Activated CD4-positive, alpha-beta T cell treated with anti-CD3 and anti-CD28 coated beads, Interleukin-2, amount 10 ng/mL, durations not matched to agents 7 days and 5 days (primary cell): Measurements from ENCODE around the gene MAP3K13. TPM values are rescaled to one million over a fixed set of nuclear protein-coding genes. Genes with fewer than 3 reads are reported as not detected.

Source experiments
- CTCF ChIA-PET: fragments of 350-600 bp; sonication (Branson Sonifier 250); formaldehyde crosslinking; loops from one replicate; lab custom pipeline; 2021; ENCODE audit warnings: antibody characterized with exemption; lab: Charles Lee
- POLR2A ChIA-PET: fragments of 350-600 bp; sonication (Branson Sonifier 250); formaldehyde crosslinking; loops from one replicate; lab custom pipeline; 2021; ENCODE audit warnings: antibody characterized with exemption; lab: Charles Lee
- DNase-seq: peaks from one replicate; pipeline ENCODE4 v3.0.0-alpha.2; 2020
- H3K27ac Mint-ChIP-seq: one replicate; pipeline ENCODE4 v1.8.0; 2021; ENCODE audit warnings: mild to moderate bottlenecking, moderate library complexity, mixed read lengths
- H3K27me3 Mint-ChIP-seq: one replicate; pipeline ENCODE4 v1.8.0; 2021; ENCODE audit warnings: mixed read lengths
- H3K36me3 Mint-ChIP-seq: one replicate; pipeline ENCODE4 v1.8.0; 2021; ENCODE audit warnings: low read depth, mixed read lengths
- H3K4me1 Mint-ChIP-seq: one replicate; pipeline ENCODE4 v1.8.0; 2021; ENCODE audit warnings: mixed read lengths
- H3K4me3 Mint-ChIP-seq: one replicate; pipeline ENCODE4 v1.8.0; 2021; ENCODE audit warnings: mild to moderate bottlenecking, moderate library complexity, mixed read lengths
- H3K9me3 Mint-ChIP-seq: one replicate; pipeline ENCODE4 v1.8.0; 2021; ENCODE audit warnings: mixed read lengths
- total RNA-seq, 2 experiments: library from RNA; stranded (reverse); gene quantifications; one replicate each; pipeline ENCODE4 v1.2.3, GENCODE V29; 2021

The MAP3K13 gene
- total RNA-seq, 2 experiments from 2014 or later = 10.2 to 13.1 TPM

- H3K27me3 Mint-ChIP-seq = peaks cover 9% of the 10 kb centered on the region
- no peaks in the 10 kb centered on the region for H3K4me1 Mint-ChIP-seq
Observed at GRCh38 chr3:185519021-185519420, 156.1 kb downstream of the MAP3K13 start.

GRCh38 chr3:185521349-185522138 lies 158.6 kb downstream of the MAP3K13 start:
- ChIA-PET POLR2A (no interaction called here), CTCF (interaction anchor here (1.2 kb wide), 1 partner anchor 10 kb away, joined by 3 read pairs; no protein-coding TSS in a partner anchor)

More at GRCh38 chr3:185519021-185519420, 156.1 kb downstream of the MAP3K13 start:
- CTCF ChIA-PET = interaction anchor here (1.2 kb wide), 1 partner anchor 20 kb away, joined by 3 read pairs; the partner anchor contains the start of gene TMEM41A
- Mint-ChIP-seq H3K9me3 (no peaks in the 10 kb centered on the region), H3K36me3 (no peaks in the 10 kb centered on the region), H3K27ac (no peak overlapping the region), H3K4me3 (no peak overlapping the region)
- POLR2A ChIA-PET = no interaction called here
- no peak for DNase-seq

GRCh38 chr3:185526349-185526951 lies 163.5 kb downstream of the MAP3K13 start:
- H3K27ac Mint-ChIP-seq = no peak overlapping the region
- DNase-seq = no peak
- no peaks in the 10 kb centered on the region for H3K36me3 Mint-ChIP-seq
- no peak overlapping the region for H3K4me3 Mint-ChIP-seq
- peaks cover 6% of the 10 kb centered on the region for H3K27me3 Mint-ChIP-seq
- ChIA-PET CTCF (interaction anchor here (0.9 kb wide), 1 partner anchor 121 kb away, joined by 3 read pairs; no protein-coding TSS in a partner anchor), POLR2A (no interaction called here)
- no peaks in the 10 kb centered on the region for H3K4me1 Mint-ChIP-seq
- no peaks in the 10 kb centered on the region for H3K9me3 Mint-ChIP-seq

More at GRCh38 chr3:185521349-185522138, 158.6 kb downstream of the MAP3K13 start:
- no peak for DNase-seq
- Mint-ChIP-seq H3K4me3 (no peak overlapping the region), H3K36me3 (no peaks in the 10 kb centered on the region), H3K9me3 (no peaks in the 10 kb centered on the region), H3K4me1 (no peaks in the 10 kb centered on the region), H3K27ac (no peak overlapping the region), H3K27me3 (peaks cover 8% of the 10 kb centered on the region)

- Mint-ChIP-seq H3K9me3 (no peaks in the 10 kb centered on the region), H3K36me3 (no peaks in the 10 kb centered on the region), H3K4me1 (no peaks in the 10 kb centered on the region), H3K4me3 (no peak overlapping the region), H3K27ac (no peak overlapping the region), H3K27me3 (peaks cover 3% of the 10 kb centered on the region)
- ChIA-PET CTCF (no interaction called here), POLR2A (no interaction called here)
- no peak for DNase-seq
Observed at GRCh38 chr3:185527364-185527763, 164.4 kb downstream of the MAP3K13 start.

- Mint-ChIP-seq H3K27ac (no peak overlapping the region), H3K9me3 (no peaks in the 10 kb centered on the region)
- CTCF ChIA-PET = no interaction called here
Observed at GRCh38 chr3:185528532-185528931, 165.6 kb downstream of the MAP3K13 start.

GRCh38 chr3:185530856-185531255 lies 167.9 kb downstream of the MAP3K13 start:
- H3K4me1 Mint-ChIP-seq = no peaks in the 10 kb centered on the region
- ChIA-PET POLR2A (no interaction called here), CTCF (interaction anchor here (0.6 to 1.1 kb wide), 3 partner anchors 9 to 17 kb away, joined by 3 read pairs; no protein-coding TSS in a partner anchor)
- H3K27me3 Mint-ChIP-seq = no peaks in the 10 kb centered on the region
- H3K4me3 Mint-ChIP-seq = no peak overlapping the region
- DNase-seq = no peak
- H3K27ac Mint-ChIP-seq = no peak overlapping the region
- H3K9me3 Mint-ChIP-seq = no peaks in the 10 kb centered on the region
- H3K36me3 Mint-ChIP-seq = no peaks in the 10 kb centered on the region

More at GRCh38 chr3:185528532-185528931, 165.6 kb downstream of the MAP3K13 start:
- H3K36me3 Mint-ChIP-seq = no peaks in the 10 kb centered on the region
- DNase-seq = no peak
- no peaks in the 10 kb centered on the region for H3K4me1 Mint-ChIP-seq
- POLR2A ChIA-PET = no interaction called here
- H3K27me3 Mint-ChIP-seq = peaks cover 2% of the 10 kb centered on the region
- no peak overlapping the region for H3K4me3 Mint-ChIP-seq

GRCh38 chr3:185532901-185533300 lies 170.0 kb downstream of the MAP3K13 start:
- no peaks in the 10 kb centered on the region for H3K9me3 Mint-ChIP-seq
- ChIA-PET CTCF (interaction anchor here (0.6 kb wide), 1 partner anchor 12 kb away, joined by 3 read pairs; no protein-coding TSS in a partner anchor), POLR2A (no interaction called here)
- no peak overlapping the region for H3K4me3 Mint-ChIP-seq
- peaks cover 3% of the 10 kb centered on the region for H3K36me3 Mint-ChIP-seq
- peaks cover 14% of the 10 kb centered on the region for H3K4me1 Mint-ChIP-seq
- H3K27ac Mint-ChIP-seq = no peak overlapping the region
- no peak for DNase-seq
- no peaks in the 10 kb centered on the region for H3K27me3 Mint-ChIP-seq

GRCh38 chr3:185534511-185534910 lies 171.6 kb downstream of the MAP3K13 start:
- Mint-ChIP-seq H3K27ac (no peak overlapping the region), H3K4me3 (no peak overlapping the region), H3K36me3 (peaks cover 3% of the 10 kb centered on the region), H3K4me1 (peaks cover 15% of the 10 kb centered on the region), H3K27me3 (no peaks in the 10 kb centered on the region), H3K9me3 (no peaks in the 10 kb centered on the region)
- ChIA-PET POLR2A (no interaction called here), CTCF (interaction anchor here (0.6 to 1.2 kb wide), 4 partner anchors 25 to 46 kb away, joined by 3 to 4 read pairs (median 4); no protein-coding TSS in a partner anchor)
- no peak for DNase-seq

- peak overlapping the region; percentile 85 for H3K27ac Mint-ChIP-seq
- H3K27me3 Mint-ChIP-seq = no peaks in the 10 kb centered on the region
- peaks cover 16% of the 10 kb centered on the region for H3K4me1 Mint-ChIP-seq
- peak overlapping the region; percentile 1 for H3K4me3 Mint-ChIP-seq
- CTCF ChIA-PET = interaction anchor here (0.6 to 1.5 kb wide), 2 partner anchors 9 to 385 kb away, joined by 3 to 4 read pairs; no protein-coding TSS in a partner anchor
- peaks cover 3% of the 10 kb centered on the region for H3K36me3 Mint-ChIP-seq
- no peaks in the 10 kb centered on the region for H3K9me3 Mint-ChIP-seq
- POLR2A ChIA-PET = interaction anchor here (0.5 kb wide), 1 partner anchor 364 kb away, joined by 3 read pairs; no protein-coding TSS in a partner anchor
- peak; percentile 40 for DNase-seq
Observed at GRCh38 chr3:185537369-185537970, 174.5 kb downstream of the MAP3K13 start.

Other genes with a start within 250 kb of the MAP3K13 start
- gene C3orf70, start 210.1 kb upstream of the MAP3K13 start, total RNA-seq = under 1 TPM in 1 of 2 experiments, not detected in 1; 0.06 TPM
- gene EHHADH, start 109.1 kb upstream of the MAP3K13 start, total RNA-seq = 1 to 10 TPM; 2.0 to 2.2 TPM
- gene TMEM41A, start 135.9 kb downstream of the MAP3K13 start, total RNA-seq = 10 to 100 TPM; 18.5 to 19.7 TPM
- not detected for gene LIPH, start 189.5 kb downstream of the MAP3K13 start, total RNA-seq
- 10 to 100 TPM; 29.7 to 31.2 TPM for gene SENP2, start 223.2 kb downstream of the MAP3K13 start, total RNA-seq